HG02884 (cell line): ENCODE data around the gene MRPL49.

ENCODE experiments used
- ATAC-seq: cut with Tn5 transposase; IDR thresholded peaks from one replicate; pipeline ENCODE4 v1.9.1; 2021; ENCODE audit warnings: mild to moderate bottlenecking, moderate library complexity; ENCODE audit not compliant: unreplicated experiment

The MRPL49 gene

DNA sequence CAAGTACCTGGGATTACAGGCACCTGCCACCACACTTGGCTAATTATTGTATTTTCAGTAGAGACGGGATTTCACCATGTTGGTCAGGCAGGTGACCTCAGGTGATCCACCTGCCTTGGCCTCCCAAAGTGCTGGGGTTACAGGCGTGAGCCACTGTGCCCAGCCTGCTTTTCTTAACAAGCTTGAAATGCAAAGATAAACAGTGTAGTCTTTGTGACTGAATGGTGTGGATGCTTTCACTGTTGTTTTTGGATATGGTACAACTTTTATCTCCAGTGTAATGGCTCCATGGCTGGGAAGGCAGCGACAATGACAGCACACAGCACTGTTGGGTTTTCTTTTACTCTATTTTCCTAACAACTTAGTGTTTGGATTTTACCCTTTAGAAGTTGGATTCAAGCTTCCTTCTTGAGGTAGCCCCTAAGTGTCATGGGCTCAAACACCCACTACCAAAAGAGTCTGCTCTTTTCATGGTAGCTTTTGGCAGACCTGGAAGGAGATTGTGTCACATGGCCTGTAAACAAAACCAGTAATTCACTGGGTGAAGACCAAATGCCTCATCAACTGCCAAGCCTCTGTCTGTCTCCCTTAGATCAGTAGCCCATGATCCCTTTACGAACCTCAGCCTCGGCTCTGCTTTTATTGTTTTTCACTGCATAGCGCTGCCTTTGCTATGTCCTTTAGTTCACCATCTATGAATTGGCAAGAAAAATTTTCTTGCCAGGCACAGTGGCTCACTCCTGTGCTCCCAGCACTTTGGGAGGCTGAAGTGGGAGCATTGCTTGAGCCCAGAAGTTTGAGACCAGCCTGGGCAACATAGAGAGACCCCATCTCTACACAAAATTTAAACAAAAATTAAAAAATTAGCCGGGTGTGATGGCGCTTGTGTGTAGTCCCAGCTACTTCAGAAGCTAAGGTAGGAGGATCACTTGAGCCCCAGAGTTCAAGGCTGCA lies 19.7 kb upstream of the MRPL49 start:
- no peak for ATAC-seq

- ATAC-seq, result no peak
Measured at GRCh38 chr11:65103476-65103875, 18.6 kb upstream of the MRPL49 start.

GRCh38 chr11:65104628-65105027 lies 17.5 kb upstream of the MRPL49 start:
- ATAC-seq, result no peak

- no peak for ATAC-seq
Measured at GRCh38 chr11:65107078-65107477, 15.0 kb upstream of the MRPL49 start.

GRCh38 chr11:65107751-65108468 lies 14.2 kb upstream of the MRPL49 start:
- no peak for ATAC-seq

DNA sequence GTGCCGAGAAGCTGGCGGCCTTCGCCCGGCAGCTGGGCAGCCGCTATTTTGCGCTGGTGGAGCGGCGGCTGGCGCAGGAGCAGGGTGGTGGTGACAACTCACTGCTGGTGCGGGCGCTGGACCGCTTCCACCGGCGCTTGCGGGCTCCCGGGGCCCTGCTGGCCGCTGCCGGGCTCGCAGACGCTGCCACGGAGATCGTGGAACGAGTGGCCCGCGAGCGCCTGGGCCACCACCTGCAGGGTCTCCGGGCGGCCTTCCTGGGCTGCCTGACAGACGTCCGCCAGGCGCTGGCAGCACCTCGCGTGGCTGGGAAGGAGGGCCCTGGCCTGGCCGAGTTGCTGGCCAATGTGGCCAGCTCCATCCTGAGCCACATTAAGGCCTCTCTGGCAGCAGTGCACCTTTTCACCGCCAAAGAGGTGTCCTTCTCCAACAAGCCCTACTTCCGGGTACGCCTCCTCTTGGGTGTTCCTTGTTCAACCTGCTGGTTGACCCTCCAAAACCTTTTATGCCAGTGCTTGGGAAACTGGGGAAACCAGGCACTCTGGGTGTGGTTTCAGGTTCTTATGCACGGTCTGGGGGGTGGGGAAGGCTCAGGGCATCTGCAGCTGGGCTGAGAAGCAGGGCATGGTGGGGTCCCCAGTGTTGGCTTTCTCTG lies 13.5 kb upstream of the MRPL49 start:
- no peak for ATAC-seq

GRCh38 chr11:65109231-65110198 lies 12.6 kb upstream of the MRPL49 start:
- ATAC-seq, result no peak

GRCh38 chr11:65110354-65110861 lies 11.7 kb upstream of the MRPL49 start:
- no peak for ATAC-seq

DNA sequence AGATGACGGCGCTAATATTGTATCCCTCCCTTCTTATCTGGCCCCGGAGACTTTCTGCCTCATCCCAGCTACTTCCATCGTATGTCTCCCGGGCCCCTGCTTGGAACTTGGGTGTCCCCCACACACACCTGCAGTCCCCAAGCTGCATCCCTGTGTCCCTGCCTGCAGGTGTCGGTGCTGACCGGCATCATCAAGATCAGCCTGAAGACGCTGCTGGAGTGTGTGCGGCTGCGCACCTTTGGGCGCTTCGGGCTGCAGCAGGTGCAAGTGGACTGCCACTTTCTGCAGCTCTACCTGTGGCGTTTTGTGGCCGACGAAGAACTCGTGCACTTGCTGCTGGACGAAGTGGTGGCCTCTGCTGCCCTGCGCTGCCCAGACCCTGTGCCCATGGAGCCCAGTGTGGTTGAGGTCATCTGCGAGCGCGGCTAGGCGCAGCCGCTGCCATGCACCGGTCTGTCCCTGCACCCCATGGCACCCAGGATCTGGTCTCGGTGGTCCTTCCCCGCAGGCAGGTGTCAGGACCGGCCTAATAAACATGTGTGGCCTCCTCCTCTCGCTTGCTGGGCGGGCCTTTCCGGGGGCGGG lies 10.9 kb upstream of the MRPL49 start:
- no peak for ATAC-seq

GRCh38 chr11:65111744-65112545 lies 10.2 kb upstream of the MRPL49 start, which contains the start of gene TM7SF2:
TSS of gene TM7SF2 (plus strand) at chr11:65111872. CDS start at chr11:65112016, 144 bp downstream.
- peak; percentile 56 for ATAC-seq

GRCh38 chr11:65112546-65113360 lies 9.4 kb upstream of the MRPL49 start:
- ATAC-seq, result no peak

DNA sequence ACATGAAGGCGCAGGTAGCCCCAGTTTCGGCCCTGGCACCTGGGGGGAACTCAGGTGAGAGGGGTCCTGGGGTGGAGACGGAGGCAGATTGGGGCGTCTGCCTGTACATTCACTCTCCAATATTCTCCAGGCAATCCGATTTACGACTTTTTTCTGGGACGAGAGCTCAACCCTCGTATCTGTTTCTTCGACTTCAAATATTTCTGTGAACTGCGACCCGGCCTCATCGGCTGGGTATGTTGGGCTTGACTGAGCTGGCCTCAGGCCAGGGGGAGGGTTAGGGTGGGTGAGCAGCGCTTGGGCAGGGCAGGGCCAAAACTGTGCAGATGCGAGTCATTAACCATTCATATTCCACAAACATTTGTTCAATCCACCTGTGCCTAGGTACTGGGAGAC lies 8.8 kb upstream of the MRPL49 start:
- no peak for ATAC-seq

GRCh38 chr11:65113839-65114238 lies 8.3 kb upstream of the MRPL49 start:
- ATAC-seq, result no peak

DNA sequence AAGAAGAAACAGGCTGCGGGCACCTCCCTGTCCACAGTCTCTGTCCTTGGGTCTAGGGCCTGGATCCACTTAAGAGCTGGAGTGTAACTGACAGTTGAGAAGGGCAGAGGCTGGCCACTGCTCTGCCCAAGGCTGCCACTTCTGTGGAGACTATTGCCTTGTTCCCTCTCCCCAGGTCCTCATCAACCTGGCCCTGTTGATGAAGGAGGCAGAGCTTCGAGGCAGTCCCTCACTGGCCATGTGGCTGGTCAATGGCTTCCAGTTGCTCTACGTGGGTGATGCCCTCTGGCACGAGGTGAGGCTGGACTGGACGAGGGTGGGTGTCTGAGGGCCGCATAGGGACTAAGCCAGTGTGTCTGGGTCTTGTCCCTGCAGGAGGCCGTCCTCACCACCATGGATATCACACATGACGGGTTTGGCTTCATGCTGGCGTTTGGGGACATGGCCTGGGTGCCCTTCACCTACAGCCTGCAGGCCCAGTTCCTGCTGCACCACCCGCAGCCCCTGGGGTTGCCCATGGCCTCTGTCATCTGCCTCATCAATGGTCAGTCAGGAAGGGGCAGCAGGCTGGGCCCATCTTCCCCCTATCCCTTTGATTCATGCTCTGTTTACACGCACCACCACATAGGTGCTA lies 7.5 kb upstream of the MRPL49 start:
- ATAC-seq, result no peak

DNA sequence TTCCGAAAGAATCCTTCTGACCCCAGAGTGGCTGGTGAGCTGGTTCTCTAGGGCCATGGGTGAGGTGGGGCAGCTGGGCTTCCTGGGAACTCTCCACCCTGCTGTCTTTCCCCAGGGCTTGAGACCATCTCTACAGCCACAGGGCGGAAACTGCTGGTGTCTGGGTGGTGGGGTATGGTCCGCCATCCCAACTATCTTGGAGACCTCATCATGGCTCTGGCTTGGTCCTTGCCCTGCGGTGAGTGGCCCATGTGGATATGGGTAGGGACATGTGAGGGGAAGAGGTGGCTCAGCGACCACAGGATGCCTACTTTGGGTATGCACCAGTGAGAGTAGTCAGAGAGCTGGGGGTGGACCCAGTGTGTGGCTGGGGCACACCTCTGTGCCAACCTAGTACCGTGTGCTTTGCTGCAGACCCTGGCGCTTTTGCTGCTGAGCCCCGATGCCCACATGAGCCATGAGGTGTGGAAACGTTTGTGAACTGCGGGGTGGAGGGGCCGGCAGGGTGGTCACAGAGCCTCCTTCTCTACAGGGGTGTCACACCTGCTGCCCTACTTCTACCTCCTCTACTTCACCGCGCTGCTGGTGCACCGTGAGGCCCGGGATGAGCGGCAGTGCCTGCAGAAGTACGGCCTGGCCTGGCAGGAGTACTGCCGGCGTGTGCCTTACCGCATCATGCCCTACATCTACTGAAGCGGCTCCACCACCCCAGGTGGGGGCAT lies 6.6 kb upstream of the MRPL49 start:
- ATAC-seq, result no peak

DNA sequence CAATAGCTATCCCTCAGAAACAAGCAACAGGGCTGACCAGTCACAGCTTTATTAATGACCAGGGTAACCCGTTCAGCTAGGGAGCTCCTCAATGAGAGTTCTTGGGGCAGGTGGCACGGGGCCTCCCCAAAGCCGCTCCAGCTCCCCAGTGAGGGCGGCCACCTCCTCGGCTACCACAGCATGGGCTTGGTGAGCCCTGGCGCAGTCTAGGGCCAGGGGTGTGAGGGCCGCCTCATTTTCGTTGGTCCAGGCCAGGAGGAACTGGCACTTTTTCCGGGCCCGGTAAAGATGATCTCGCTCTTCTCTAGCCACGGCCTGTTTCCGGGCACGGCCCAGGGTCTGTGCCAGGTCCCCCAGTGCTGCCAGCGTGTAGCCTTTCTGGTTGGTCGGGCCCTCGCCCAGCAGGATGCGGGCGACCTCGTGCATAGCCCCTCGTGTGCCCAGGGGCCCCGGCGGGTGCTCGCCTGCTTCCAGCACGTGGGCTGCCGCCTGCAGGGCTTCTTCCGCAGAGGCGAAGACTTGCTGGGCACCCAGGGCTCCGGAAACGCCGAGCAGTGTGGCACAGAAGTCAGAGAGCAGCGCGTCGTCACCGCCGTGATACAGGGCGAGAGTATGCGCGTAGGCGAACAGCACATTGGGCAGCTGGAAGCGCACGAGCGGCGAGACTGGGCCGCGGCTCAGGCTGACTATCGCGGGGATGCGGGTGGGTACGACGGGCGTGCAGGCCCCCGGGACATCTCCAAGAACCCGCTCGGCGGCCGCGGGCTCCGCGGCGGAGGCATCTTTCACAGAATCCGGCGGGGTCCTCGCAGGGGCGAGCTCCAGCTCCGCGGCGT lies 5.5 kb upstream of the MRPL49 start:
- ATAC-seq, result no peak
